BJ (cell line): ENCODE data around the gene HS3ST3A1. TPM values are rescaled to one million over a fixed set of nuclear protein-coding genes. Genes with fewer than 3 reads are reported as not detected.

Source experiments
- CTCF ChIA-PET: fragments of 350-600 bp; formaldehyde crosslinking; extraction: SDS; loops from one replicate; lab custom pipeline; 2021; ENCODE audit warnings: antibody characterized with exemption, inconsistent platforms; lab: Yijun Ruan, JAX
- POLR2A ChIA-PET: fragments of 300-600 bp; sonication (Branson Sonifier 250); formaldehyde crosslinking; extraction: SDS; loops from one replicate; lab custom pipeline; 2021; ENCODE audit warnings: antibody characterized with exemption; lab: Charles Lee
- DNase-seq: peaks from one replicate; pipeline ENCODE4 v3.0.0-alpha.2; 2011; ENCODE audit warnings: low read depth
- H3K27me3 ChIP-seq: 2 replicates; pipeline ENCODE4 v1.6.0; 2011; ENCODE audit warnings: low read length; ENCODE audit not compliant: control insufficient read depth, insufficient read depth
- H3K36me3 ChIP-seq: 2 replicates; pipeline ENCODE4 v1.5.1; 2011; ENCODE audit warnings: low read length; ENCODE audit not compliant: control insufficient read depth, insufficient read depth
- H3K4me3 ChIP-seq: 2 replicates; pipeline ENCODE4 v1.5.1; 2011; ENCODE audit warnings: low read depth, mild to moderate bottlenecking, control low read depth, low read length
- polyA plus RNA-seq: library from polyadenylated mRNA; depleted of rRNA; stranded (reverse); fragments of >200 nt; gene quantifications from 2 replicates; pipeline ENCODE4 v1.2.3, GENCODE V29; 2011
- TF ChIP-seq, protein P1 (sequence below): IDR thresholded peaks from 2 replicates; pipeline ENCODE4 v1.5.1; 2011; ENCODE audit warnings: low read depth, mild to moderate bottlenecking, control low read depth, inconsistent platforms, low read length, moderate library complexity; ENCODE audit not compliant: insufficient read depth

HS3ST3A1 gene
- polyA plus RNA-seq, 1 experiment: 7.5 TPM

DNA sequence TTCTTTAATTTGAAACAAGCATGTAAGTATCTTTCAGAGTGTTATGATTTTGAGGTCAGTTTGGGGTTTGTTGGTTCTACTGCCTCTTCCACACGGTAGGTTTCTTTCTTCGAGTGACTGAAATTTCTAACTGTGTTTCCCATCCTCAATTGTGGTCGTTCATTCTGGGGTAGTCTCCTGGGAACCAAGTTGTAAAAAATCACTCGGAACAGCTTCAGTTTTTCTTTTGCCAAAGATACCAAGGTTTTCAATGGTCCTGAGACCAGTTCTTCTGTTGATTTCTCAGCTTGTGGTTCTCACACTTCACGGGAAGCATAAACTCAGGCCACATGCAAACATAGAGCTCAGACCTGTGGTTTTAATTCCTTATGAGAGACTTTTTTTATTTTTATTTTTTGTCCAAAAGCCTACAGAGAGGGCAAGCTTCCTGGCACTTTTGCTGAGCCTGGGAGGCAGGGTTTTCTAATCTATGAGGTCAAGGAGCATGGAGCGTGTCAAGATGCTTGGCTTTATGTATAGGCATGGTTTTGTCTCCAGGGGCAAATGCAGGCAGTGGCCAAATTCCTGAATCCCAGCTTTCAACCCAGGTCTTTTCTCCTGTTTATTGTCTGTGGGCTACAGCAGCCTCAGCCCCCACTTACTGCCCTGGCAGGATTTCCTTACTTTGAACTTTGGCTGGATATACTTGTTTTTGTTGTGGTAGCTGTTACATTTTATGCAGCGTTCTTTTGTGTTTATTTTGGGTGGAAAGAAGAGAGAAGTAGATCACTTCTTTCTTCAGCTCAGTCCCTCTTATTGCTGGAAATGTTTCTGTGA is 32.9 kb downstream of the HS3ST3A1 start:
- TF ChIP-seq, protein P1, sequence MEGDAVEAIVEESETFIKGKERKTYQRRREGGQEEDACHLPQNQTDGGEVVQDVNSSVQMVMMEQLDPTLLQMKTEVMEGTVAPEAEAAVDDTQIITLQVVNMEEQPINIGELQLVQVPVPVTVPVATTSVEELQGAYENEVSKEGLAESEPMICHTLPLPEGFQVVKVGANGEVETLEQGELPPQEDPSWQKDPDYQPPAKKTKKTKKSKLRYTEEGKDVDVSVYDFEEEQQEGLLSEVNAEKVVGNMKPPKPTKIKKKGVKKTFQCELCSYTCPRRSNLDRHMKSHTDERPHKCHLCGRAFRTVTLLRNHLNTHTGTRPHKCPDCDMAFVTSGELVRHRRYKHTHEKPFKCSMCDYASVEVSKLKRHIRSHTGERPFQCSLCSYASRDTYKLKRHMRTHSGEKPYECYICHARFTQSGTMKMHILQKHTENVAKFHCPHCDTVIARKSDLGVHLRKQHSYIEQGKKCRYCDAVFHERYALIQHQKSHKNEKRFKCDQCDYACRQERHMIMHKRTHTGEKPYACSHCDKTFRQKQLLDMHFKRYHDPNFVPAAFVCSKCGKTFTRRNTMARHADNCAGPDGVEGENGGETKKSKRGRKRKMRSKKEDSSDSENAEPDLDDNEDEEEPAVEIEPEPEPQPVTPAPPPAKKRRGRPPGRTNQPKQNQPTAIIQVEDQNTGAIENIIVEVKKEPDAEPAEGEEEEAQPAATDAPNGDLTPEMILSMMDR: no peak
- CTCF ChIA-PET: interaction anchor here (0.8 to 1.3 kb wide), 2 partner anchors 12 to 223 kb away, joined by 3 to 5 read pairs; no protein-coding TSS in a partner anchor
- DNase-seq: no peak
- Histone ChIP-seq H3K36me3 (no peaks in the 10 kb centered on the region), H3K27me3 (no peaks in the 10 kb centered on the region), H3K4me3 (no peak overlapping the region)
- POLR2A ChIA-PET: no interaction called here

GRCh38 chr17:13563866-13564265 is 37.9 kb downstream of the HS3ST3A1 start:
- no peaks in the 10 kb centered on the region for H3K36me3 ChIP-seq

DNA sequence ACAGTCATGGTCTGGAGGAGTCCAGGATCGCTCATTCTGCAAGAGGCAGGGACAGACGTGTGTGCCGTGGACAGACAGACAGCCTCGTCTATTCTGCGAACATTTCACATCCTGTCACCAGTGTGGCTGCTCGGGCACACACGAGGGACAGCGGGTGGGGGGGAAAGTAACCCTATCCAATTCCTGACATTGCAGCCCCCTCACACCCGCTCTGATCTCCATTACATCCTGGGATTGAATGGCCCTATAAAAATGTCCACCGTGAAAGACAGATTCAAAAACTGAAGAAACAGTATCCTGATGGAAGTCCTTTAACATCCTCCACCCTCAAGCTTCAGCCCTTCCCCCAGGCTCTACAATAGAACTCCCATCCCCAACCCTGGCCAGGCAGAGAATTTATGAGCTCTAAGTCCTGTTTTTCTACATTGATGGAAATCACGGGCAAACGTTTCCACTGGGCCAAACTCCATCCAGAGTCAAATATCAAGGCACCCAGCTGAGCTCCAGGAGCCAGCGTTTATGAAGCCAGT is 39.4 kb downstream of the HS3ST3A1 start:
- POLR2A ChIA-PET: interaction anchor here (0.6 to 0.7 kb wide), 2 partner anchors 175 to 272 kb away, joined by 3 read pairs; no protein-coding TSS in a partner anchor
- Histone ChIP-seq H3K36me3 (no peaks in the 10 kb centered on the region), H3K27me3 (no peaks in the 10 kb centered on the region), H3K4me3 (no peak overlapping the region)
- TF ChIP-seq, protein P1: no peak
- CTCF ChIA-PET: interaction anchor here (0.9 to 6.6 kb wide), 3 partner anchors 9 to 217 kb away, joined by 4 to 22 read pairs (median 5); no protein-coding TSS in a partner anchor
- no peak for DNase-seq

More at GRCh38 chr17:13563866-13564265, 37.9 kb downstream of the HS3ST3A1 start:
- no peak for DNase-seq
- ChIA-PET POLR2A (no interaction called here), CTCF (interaction anchor here (6.6 kb wide), 1 partner anchor 13 kb away, joined by 22 read pairs; no protein-coding TSS in a partner anchor)
- Histone ChIP-seq H3K4me3 (no peak overlapping the region), H3K27me3 (no peaks in the 10 kb centered on the region)
- TF ChIP-seq, protein P1: no peak

GRCh38 chr17:13561606-13562270 is 40.0 kb downstream of the HS3ST3A1 start:
- ChIA-PET CTCF (interaction anchor here (0.9 to 6.6 kb wide), 2 partner anchors 8 to 15 kb away, joined by 5 to 22 read pairs; no protein-coding TSS in a partner anchor), POLR2A (no interaction called here)
- H3K4me3 ChIP-seq: no peak overlapping the region
- no peaks in the 10 kb centered on the region for H3K36me3 ChIP-seq
- peak; percentile 70 for DNase-seq
- TF ChIP-seq, protein P1: no peak
- no peaks in the 10 kb centered on the region for H3K27me3 ChIP-seq
